Glutamatergic neuron (in vitro differentiated cells): ENCODE data around the gene CACNA1C. TPM values are rescaled to one million over a fixed set of nuclear protein-coding genes. Genes with fewer than 3 reads are reported as not detected.
"Not testable (repeated sequence)": the region's sequence is repeated elsewhere in the genome, so short reads cannot be mapped to it uniquely, and the experiment has no call there.

Experiments
- DNase-seq: peaks from one replicate; pipeline ENCODE4 v3.0.0; 2022
- H3K27ac Mint-ChIP-seq: one replicate; pipeline ENCODE4 v1.8.0; 2020; ENCODE audit warnings: mild to moderate bottlenecking, mixed read lengths, inconsistent platforms; ENCODE audit not compliant: unreplicated experiment
- H3K27me3 Mint-ChIP-seq: one replicate; pipeline ENCODE4 v1.8.0; 2020; ENCODE audit warnings: mild to moderate bottlenecking, moderate library complexity, mixed read lengths, inconsistent platforms; ENCODE audit not compliant: unreplicated experiment
- H3K36me3 Mint-ChIP-seq: one replicate; pipeline ENCODE4 v1.8.0; 2020; ENCODE audit warnings: mild to moderate bottlenecking, mixed read lengths, inconsistent platforms; ENCODE audit not compliant: unreplicated experiment
- H3K4me1 Mint-ChIP-seq: one replicate; pipeline ENCODE4 v1.8.0; 2020; ENCODE audit warnings: mild to moderate bottlenecking, low read depth, mixed read lengths, inconsistent platforms; ENCODE audit not compliant: unreplicated experiment
- H3K4me3 Mint-ChIP-seq: one replicate; pipeline ENCODE4 v1.8.0; 2020; ENCODE audit warnings: mild to moderate bottlenecking, mixed read lengths, inconsistent platforms; ENCODE audit not compliant: unreplicated experiment
- H3K9me3 Mint-ChIP-seq: one replicate; pipeline ENCODE4 v1.8.0; 2020; ENCODE audit warnings: mild to moderate bottlenecking, moderate library complexity, mixed read lengths, inconsistent platforms; ENCODE audit not compliant: unreplicated experiment
- total RNA-seq: library from RNA; stranded (reverse); fragmentation: NEBNext Ultra II Directional; extraction: Animal tissue kit (Norgen Biotek cat#: 25700); gene quantifications from one replicate; pipeline ENCODE4 v1.2.1, GENCODE V29; 2021; ENCODE audit not compliant: unreplicated experiment
- TF ChIP-seq, protein P1 (sequence below): fragments of 200-600 bp; sonication (generic); IDR thresholded peaks from one replicate; pipeline ENCODE4 v1.5.0; 2021; ENCODE audit not compliant: partially characterized antibody, unreplicated experiment

CACNA1C gene
- total RNA-seq, 1 donor from 2014 or later: 11.0 TPM

DNA sequence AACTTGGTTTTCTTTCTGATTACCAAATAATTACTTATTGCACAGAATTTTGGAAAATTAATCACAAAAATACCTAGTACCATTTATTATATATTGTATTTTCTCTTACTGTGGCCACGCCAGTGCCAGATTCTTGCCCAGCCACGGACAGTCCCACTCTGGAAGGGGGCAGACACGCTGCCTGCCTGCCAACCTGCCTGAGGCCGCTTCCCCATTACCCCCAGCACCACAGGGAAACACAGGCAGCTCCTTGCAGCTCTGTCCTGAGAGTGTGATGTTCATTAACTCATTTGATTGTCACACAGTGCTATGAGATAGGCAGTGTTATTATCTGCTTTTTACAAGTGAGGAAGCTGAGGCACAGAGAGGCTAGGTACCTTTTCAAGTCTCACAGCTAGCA, 46.8 kb downstream of the CACNA1C start:
- H3K27ac Mint-ChIP-seq: no peak overlapping the region
- no peaks in the 10 kb centered on the region for H3K9me3 Mint-ChIP-seq
- no peak overlapping the region for H3K4me3 Mint-ChIP-seq
- H3K4me1 Mint-ChIP-seq: no peaks in the 10 kb centered on the region
- peaks cover 2% of the 10 kb centered on the region for H3K27me3 Mint-ChIP-seq
- no peaks in the 10 kb centered on the region for H3K36me3 Mint-ChIP-seq
- TF ChIP-seq, protein P1, sequence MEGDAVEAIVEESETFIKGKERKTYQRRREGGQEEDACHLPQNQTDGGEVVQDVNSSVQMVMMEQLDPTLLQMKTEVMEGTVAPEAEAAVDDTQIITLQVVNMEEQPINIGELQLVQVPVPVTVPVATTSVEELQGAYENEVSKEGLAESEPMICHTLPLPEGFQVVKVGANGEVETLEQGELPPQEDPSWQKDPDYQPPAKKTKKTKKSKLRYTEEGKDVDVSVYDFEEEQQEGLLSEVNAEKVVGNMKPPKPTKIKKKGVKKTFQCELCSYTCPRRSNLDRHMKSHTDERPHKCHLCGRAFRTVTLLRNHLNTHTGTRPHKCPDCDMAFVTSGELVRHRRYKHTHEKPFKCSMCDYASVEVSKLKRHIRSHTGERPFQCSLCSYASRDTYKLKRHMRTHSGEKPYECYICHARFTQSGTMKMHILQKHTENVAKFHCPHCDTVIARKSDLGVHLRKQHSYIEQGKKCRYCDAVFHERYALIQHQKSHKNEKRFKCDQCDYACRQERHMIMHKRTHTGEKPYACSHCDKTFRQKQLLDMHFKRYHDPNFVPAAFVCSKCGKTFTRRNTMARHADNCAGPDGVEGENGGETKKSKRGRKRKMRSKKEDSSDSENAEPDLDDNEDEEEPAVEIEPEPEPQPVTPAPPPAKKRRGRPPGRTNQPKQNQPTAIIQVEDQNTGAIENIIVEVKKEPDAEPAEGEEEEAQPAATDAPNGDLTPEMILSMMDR: no peak
- no peak for DNase-seq

DNA sequence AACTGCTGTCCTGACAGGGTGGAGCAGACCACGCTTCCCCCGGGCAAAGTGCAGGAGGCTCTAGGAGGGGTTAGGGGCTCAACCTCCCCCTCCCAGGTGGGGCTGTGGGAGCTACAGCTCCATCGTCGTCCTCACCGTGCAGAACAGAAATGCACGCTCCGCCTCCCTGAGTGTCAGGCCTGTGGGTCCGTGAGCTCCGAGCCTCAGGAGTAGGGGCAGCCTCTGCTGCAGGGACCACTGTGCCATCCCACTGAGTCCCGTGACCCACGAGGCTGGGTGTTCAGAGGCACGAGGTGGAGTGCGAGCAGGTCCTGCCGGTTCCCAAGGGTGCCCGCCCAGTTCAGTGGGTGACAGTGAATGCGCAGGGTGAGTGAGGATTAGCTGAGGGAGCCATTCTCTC, 48.6 kb downstream of the CACNA1C start:
- DNase-seq: no peak
- H3K27ac Mint-ChIP-seq: no peak overlapping the region
- TF ChIP-seq, protein P1: no peak
- H3K9me3 Mint-ChIP-seq: peaks cover 5% of the 10 kb centered on the region
- H3K4me3 Mint-ChIP-seq: no peak overlapping the region
- no peaks in the 10 kb centered on the region for H3K4me1 Mint-ChIP-seq
- H3K36me3 Mint-ChIP-seq: peaks cover 5% of the 10 kb centered on the region
- peaks cover 2% of the 10 kb centered on the region for H3K27me3 Mint-ChIP-seq

DNA sequence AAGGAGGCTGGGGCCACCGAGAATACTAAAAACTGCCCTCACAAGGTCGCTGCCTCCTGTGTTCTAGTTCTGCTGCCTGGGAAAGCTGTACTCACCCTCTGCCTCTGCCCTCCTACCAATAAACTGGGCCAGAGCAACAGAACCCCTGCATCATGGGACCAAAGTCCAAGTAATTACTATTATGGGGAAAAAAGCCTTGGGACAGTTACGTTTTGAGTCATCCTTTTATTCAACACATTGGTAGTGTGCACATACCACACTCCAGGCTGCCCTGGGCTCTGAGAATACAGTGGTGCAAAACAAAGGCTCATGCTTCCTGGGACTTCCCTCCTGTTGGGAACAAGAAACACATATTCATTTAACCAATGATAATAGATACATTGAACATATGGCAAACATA, 49.0 kb downstream of the CACNA1C start:
- TF ChIP-seq, protein P1: no peak
- H3K4me1 Mint-ChIP-seq: no peaks in the 10 kb centered on the region
- no peak for DNase-seq

DNA sequence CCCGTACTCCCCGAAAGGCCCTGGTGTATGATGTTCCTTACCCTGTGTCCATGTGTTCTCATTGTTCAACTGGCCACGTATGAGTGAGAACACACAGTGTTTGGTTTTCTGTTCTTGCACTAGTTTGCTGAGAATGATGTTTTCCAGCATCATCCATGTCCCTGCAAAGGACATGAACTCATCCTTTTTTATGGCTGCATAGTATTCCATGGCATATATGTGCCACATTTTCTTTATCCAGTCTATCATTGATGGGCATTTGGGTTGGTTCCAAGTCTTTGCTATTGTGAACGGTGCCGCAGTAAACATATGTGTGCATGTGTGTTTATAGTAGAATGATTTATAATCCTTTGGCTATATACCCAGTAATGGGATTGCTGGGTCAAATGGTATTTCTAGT, 49.9 kb downstream of the CACNA1C start:
- not testable (repeated sequence) for H3K4me1 Mint-ChIP-seq, DNase-seq, H3K27me3 Mint-ChIP-seq, H3K36me3 Mint-ChIP-seq, H3K4me3 Mint-ChIP-seq, H3K27ac Mint-ChIP-seq, H3K9me3 Mint-ChIP-seq

More for the DNA sequence above, 49.0 kb downstream of the CACNA1C start:
- peaks cover 2% of the 10 kb centered on the region for H3K27me3 Mint-ChIP-seq
- no peak overlapping the region for H3K27ac Mint-ChIP-seq
- H3K9me3 Mint-ChIP-seq: peaks cover 5% of the 10 kb centered on the region
- H3K4me3 Mint-ChIP-seq: no peak overlapping the region
- peaks cover 5% of the 10 kb centered on the region for H3K36me3 Mint-ChIP-seq

DNA sequence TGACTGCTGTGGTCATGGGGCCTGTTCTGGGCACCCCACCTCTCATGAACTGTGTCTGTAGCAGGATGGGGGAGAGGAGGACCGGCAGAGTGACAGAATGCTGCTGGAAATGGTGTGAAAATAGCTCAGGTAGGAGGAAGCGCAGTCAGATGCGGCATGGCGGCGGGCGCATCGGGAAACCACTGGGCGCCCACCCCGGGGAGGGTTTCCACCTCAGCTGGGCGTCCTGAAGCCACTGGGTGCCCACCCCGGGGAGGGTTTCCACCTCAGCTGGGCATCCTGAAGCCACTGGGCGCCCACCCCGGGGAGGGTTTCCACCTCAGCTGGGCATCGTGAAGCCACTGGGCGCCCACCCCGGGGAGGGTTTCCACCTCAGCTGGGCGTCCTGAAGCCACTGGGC, 52.6 kb downstream of the CACNA1C start:
- not testable (repeated sequence) for H3K27ac Mint-ChIP-seq, H3K4me3 Mint-ChIP-seq, H3K4me1 Mint-ChIP-seq, H3K36me3 Mint-ChIP-seq, DNase-seq
- Mint-ChIP-seq H3K9me3 (peaks cover 11% of the 10 kb centered on the region), H3K27me3 (peaks cover 11% of the 10 kb centered on the region)

DNA sequence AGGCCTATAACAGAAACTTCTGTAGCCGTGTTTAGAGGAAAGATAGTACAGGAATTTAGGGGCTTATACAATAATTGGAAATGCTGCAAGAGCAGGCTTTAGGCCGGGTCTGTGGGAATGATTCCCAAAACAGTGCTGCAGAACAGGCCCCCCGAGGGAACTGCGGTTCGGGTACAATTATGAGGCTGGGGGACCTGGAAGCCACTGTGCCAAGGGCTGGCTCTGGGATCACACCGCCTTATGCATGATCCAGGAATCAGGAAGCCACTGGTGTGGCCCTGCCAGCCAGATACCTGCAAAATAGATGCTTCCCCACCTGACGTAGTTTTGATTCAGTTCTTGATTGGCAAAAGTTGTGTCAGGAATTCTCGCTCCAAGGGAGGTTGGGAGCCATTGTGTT, 55.4 kb downstream of the CACNA1C start:
- no peak overlapping the region for H3K27ac Mint-ChIP-seq
- peaks cover 5% of the 10 kb centered on the region for H3K36me3 Mint-ChIP-seq
- H3K4me1 Mint-ChIP-seq: peaks cover 30% of the 10 kb centered on the region
- peaks cover 17% of the 10 kb centered on the region for H3K9me3 Mint-ChIP-seq
- no peak for DNase-seq
- no peak overlapping the region for H3K4me3 Mint-ChIP-seq
- H3K27me3 Mint-ChIP-seq: peaks cover 23% of the 10 kb centered on the region
- TF ChIP-seq, protein P1: no peak
